NCI-H2227 (cell line): ENCODE measurements around the gene ESPNL.

ENCODE experiments used
- DNase-seq: peaks from one replicate; lab custom pipeline; 2025; ENCODE audit not compliant: unreplicated experiment; lab: John Stamatoyannopoulos, UW

ESPNL gene

DNA sequence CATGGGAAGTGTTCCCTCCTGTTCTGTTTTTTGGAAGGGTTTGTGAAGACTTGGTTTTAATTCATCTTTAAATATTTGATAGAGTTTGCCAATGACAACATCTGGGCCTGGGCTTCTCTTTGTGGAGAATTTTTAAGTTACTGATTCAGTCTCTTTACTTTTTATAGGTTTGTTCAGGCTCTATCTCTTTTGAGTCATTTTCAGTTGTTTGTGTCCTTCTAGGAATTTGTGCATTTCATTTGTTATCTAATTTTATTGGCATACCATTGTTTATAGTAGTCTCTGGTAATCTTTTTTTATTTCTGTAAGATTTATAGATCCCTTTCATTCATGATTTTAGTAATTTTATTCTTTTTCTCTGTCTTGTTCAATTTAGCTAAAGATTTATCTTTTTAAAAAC lies 24.7 kb upstream of the ESPNL start:
- DNase-seq, result no peak

GRCh38 chr2:238077292-238077691 lies 22.8 kb upstream of the ESPNL start:
- no peak for DNase-seq

- no peak for DNase-seq
Measured at GRCh38 chr2:238079874-238080327, 20.2 kb upstream of the ESPNL start.

- no peak for DNase-seq
Measured at GRCh38 chr2:238080518-238080917, 19.6 kb upstream of the ESPNL start.

- DNase-seq, result no peak
Measured at GRCh38 chr2:238081150-238081549, 19.0 kb upstream of the ESPNL start.

DNA sequence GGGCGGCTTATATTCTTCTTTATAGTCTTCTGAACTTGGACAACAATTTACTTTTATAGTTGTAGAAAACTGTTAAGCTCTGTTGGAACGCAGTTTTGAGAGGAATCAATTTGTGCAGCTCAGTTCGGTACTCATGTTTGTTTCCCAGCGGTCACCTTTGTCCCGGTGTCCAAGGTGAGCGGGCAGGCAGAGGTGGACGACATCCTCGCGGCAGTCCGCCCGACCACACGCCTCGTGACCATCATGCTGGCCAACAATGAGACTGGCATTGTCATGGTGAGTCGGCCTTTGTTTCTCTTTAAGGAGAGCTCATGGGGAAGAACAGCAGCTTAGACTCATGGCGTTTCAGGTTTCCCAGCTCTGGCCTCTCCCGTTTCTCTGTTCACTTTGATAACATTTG lies 18.6 kb upstream of the ESPNL start:
- no peak for DNase-seq

- DNase-seq, result no peak
Measured at GRCh38 chr2:238082151-238082550, 18.0 kb upstream of the ESPNL start.

DNA sequence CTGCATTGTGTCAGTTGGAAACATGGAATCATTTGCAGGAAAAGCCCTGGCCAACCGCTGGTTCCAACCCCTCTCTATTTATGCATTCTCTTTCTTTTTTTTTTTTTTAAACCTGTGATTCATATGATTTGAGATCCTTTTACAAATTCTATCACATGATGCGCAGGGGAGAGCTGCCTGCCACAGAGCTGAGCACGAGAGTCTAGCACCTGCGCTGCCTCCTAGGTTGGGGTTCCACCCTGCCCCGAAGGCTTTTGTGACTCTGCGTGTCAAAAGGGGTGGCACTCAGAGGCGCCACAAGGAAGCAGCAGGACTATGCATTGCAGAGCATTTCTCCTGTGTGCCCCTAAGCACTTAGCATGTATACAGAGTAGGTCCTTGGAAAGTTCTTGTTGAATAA lies 17.3 kb upstream of the ESPNL start:
- DNase-seq, result no peak

GRCh38 chr2:238083919-238084318 lies 16.2 kb upstream of the ESPNL start:
- no peak for DNase-seq

DNA sequence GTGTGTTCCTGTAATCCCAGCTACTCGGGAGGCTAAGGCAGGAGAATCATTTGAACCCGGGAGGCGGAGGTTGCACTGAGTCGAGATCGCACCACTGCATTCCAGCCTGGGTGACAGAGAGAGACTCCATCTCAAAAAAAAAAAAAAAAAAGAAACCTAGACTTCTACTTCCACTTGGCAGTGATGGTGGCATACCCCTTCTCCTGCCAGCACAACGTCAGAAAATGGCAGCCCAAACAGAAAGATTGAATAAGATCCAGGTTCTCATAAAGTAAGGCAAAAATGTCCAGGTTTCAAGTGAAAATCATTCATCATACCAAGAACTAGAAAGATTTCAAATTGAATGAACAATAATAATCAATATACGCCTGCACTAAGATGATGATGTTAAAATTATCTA lies 15.4 kb upstream of the ESPNL start:
- DNase-seq, result no peak

- DNase-seq, result no peak
Measured at GRCh38 chr2:238085899-238086298, 14.2 kb upstream of the ESPNL start.

GRCh38 chr2:238087211-238087610 lies 12.9 kb upstream of the ESPNL start:
- no peak for DNase-seq

DNA sequence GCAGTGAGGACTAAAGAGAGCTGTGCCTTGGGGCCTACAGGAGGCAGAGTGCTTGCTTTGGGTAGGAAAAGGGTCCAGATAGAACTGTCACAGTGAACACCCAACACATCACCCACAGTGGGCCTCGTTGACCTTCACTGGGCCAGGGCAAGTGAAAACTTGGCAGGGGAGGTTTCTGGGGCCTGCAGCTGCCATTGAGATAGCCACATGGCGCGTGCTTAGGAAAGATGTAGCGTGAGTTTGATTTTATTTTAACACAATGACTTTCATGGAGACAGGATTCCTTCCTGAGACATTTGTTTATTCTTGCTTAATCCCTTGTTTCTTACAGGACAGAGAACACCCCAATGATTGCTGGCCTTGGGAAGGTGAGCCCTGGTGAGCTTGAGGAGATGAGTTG lies 9.3 kb upstream of the ESPNL start:
- DNase-seq, result no peak

GRCh38 chr2:238091436-238092060 lies 8.6 kb upstream of the ESPNL start:
- no peak for DNase-seq

GRCh38 chr2:238092486-238093035 lies 7.6 kb upstream of the ESPNL start:
- no peak for DNase-seq

GRCh38 chr2:238093181-238094140 lies 6.7 kb upstream of the ESPNL start:
- no peak for DNase-seq

- DNase-seq, result no peak
Measured at GRCh38 chr2:238094438-238095022, 5.6 kb upstream of the ESPNL start.

DNA sequence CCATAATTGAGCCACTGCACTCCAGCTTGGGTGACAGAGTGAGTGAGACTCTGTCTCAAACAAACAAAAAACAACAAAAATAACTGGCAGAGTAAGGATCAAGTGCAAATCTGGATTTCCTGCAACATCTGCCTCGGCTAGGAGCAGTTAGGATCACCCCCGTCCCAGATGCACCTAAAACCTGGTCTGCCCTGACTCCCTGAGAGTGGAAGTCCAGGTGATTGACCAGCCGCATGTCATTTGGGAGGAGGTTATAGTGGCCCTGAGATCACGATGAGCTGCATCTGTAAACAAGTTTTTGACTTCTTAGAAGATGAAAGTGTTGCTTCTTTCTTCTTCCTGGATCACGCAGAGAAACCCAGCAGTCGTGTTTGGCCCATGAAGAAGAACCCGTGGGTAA lies 5.0 kb upstream of the ESPNL start:
- DNase-seq, result no peak

- DNase-seq, result no peak
Measured at GRCh38 chr2:238096311-238097011, 3.7 kb upstream of the ESPNL start.

GRCh38 chr2:238097201-238097987 lies 2.7 kb upstream of the ESPNL start:
- DNase-seq, result no peak
